ENCODE measurements around the gene NLGN3. TPM values are rescaled to one million over a fixed set of nuclear protein-coding genes. Genes with fewer than 3 reads are reported as not detected.

Gene NLGN3
- total and polyA plus RNA-seq, 2 experiments from 2014 or later, result 1.6 to 2.7 TPM

DNA sequence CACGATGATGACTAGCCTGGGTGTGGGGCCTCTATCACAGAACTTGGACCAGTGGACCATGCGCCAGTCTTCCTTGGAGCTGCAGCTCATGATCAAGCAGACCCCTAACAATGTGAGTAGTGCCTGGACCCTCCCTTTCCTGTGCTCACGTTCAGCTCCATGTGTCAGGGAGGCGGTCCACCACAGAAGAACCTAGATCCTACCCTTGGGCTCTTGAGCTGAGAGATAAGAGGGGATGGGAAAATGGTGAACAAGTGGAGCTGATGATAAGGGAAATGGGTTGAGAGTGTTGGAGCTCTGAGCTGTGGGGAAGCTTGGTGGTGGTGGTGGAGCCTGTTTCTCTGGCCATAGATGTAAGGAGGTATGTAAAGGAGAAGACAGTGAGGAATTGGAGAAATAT lies 13.1 kb upstream of the NLGN3 start:
- Histone ChIP-seq H3K4me3 (no peak overlapping the region), H4K20me1 (ENCODE audit: insufficient read depth, poor library complexity, severe bottlenecking) (no peaks in the 10 kb centered on the region), H3K9me2 (replicated peaks; ENCODE audit: insufficient read depth) (no peaks in the 10 kb centered on the region), H3K27ac (no peak overlapping the region), H3K36me3 (replicated peaks; ENCODE audit: insufficient read depth, low read depth) (no peaks in the 10 kb centered on the region), H3K27me3 (no peaks in the 10 kb centered on the region), H3K4me2 (no peak overlapping the region), H3K79me2 (no peaks in the 10 kb centered on the region), H3K4me1 (ENCODE audit: insufficient read depth) (no peaks in the 10 kb centered on the region), H3K9me3 (ENCODE audit: low read depth) (no peaks in the 10 kb centered on the region), H2AFZ (no peak overlapping the region)
- TF ChIP-seq EZH2phosphoT487 (IDR thresholded peaks at IDR 0.05; ENCODE audit: low read depth, severe bottlenecking, unreplicated experiment) (no peak), EZH2 (IDR thresholded peaks at IDR 0.05; ENCODE audit: borderline replicate concordance) (no peak)
- TF ChIP-seq, protein P1, sequence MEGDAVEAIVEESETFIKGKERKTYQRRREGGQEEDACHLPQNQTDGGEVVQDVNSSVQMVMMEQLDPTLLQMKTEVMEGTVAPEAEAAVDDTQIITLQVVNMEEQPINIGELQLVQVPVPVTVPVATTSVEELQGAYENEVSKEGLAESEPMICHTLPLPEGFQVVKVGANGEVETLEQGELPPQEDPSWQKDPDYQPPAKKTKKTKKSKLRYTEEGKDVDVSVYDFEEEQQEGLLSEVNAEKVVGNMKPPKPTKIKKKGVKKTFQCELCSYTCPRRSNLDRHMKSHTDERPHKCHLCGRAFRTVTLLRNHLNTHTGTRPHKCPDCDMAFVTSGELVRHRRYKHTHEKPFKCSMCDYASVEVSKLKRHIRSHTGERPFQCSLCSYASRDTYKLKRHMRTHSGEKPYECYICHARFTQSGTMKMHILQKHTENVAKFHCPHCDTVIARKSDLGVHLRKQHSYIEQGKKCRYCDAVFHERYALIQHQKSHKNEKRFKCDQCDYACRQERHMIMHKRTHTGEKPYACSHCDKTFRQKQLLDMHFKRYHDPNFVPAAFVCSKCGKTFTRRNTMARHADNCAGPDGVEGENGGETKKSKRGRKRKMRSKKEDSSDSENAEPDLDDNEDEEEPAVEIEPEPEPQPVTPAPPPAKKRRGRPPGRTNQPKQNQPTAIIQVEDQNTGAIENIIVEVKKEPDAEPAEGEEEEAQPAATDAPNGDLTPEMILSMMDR (IDR thresholded peaks at IDR 0.05; ENCODE audit: poor library complexity), result no peak
- 80% methylated on average over 4 of the region's 4 CpGs for WGBS (ENCODE audit: low lambda C conversion rate, missing lambda C conversion rate)
- DNase-seq (ENCODE audit: low spot score), result no peak

DNA sequence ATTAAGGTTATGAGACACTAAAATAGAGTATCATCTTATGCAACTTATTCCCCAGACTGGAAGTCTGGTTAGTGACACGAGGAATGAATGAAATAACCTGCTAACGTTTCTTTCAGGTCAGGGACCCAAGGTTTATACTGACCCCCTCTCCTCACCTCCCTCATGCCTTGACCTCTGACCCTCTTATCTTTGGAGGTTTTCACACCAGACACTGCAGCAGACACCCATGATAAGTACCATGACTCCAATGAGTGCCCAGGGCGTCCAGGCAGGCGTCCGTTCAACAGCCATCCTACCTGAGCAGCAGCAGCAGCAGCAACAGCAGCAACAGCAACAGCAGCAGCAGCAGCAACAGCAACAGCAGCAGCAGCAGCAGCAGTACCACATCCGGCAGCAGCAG lies 4.2 kb upstream of the NLGN3 start:
- WGBS (ENCODE audit: low lambda C conversion rate, missing lambda C conversion rate), result 62% methylated on average over 6 of the region's 6 CpGs
- Histone ChIP-seq H3K36me3 (replicated peaks; ENCODE audit: insufficient read depth, low read depth) (no peaks in the 10 kb centered on the region), H3K4me2 (no peak overlapping the region), H3K27ac (no peak overlapping the region), H3K27me3 (no peaks in the 10 kb centered on the region), H2AFZ (no peak overlapping the region), H3K4me3 (no peak overlapping the region), H3K4me1 (ENCODE audit: insufficient read depth) (no peaks in the 10 kb centered on the region), H4K20me1 (ENCODE audit: insufficient read depth, poor library complexity, severe bottlenecking) (no peaks in the 10 kb centered on the region), H3K79me2 (no peaks in the 10 kb centered on the region), H3K9me2 (replicated peaks; ENCODE audit: insufficient read depth) (no peaks in the 10 kb centered on the region), H3K9me3 (ENCODE audit: low read depth) (no peaks in the 10 kb centered on the region)
- DNase-seq (ENCODE audit: low spot score), result no peak
- TF ChIP-seq EZH2phosphoT487 (IDR thresholded peaks at IDR 0.05; ENCODE audit: low read depth, severe bottlenecking, unreplicated experiment), result no peak

DNA sequence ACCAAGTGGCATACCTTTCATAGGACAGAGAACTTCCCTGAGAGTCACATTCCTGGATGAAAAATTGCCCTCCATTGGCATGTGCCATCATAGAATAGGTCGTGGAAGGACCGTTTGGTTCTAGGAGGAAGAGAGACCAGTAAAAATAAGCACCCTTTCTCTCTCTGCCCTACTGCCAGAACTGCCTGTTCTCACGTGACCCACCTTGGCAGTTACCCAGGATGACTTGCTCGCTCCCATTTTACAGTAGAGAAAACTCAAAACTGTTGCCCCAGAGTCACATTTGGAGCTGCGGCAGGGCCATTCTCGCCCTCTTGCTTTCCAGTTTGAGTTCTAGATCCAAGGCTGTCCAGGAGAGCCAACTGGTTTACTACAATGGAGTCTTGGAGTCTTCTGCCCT lies 1.1 kb upstream of the NLGN3 start:
- Histone ChIP-seq H3K27ac (no peak overlapping the region), H3K27me3 (no peaks in the 10 kb centered on the region), H3K36me3 (replicated peaks; ENCODE audit: insufficient read depth, low read depth) (no peaks in the 10 kb centered on the region), H3K4me3 (no peak overlapping the region), H3K4me2 (no peak overlapping the region), H3K79me2 (no peaks in the 10 kb centered on the region), H3K4me1 (ENCODE audit: insufficient read depth) (no peaks in the 10 kb centered on the region), H3K9me2 (replicated peaks; ENCODE audit: insufficient read depth) (no peaks in the 10 kb centered on the region), H3K9me3 (ENCODE audit: low read depth) (no peaks in the 10 kb centered on the region), H2AFZ (no peak overlapping the region), H4K20me1 (ENCODE audit: insufficient read depth, poor library complexity, severe bottlenecking) (no peaks in the 10 kb centered on the region)
- DNase-seq (ENCODE audit: low spot score), result no peak
- no peak for TF ChIP-seq EZH2phosphoT487 (IDR thresholded peaks at IDR 0.05; ENCODE audit: low read depth, severe bottlenecking, unreplicated experiment)
- TF ChIP-seq EZH2 (IDR thresholded peaks at IDR 0.05; ENCODE audit: borderline replicate concordance), result no peak
- TF ChIP-seq, protein P1 (IDR thresholded peaks at IDR 0.05; ENCODE audit: poor library complexity), result no peak
- WGBS (ENCODE audit: low lambda C conversion rate, missing lambda C conversion rate), result 70% methylated on average over 6 of the region's 6 CpGs

DNA sequence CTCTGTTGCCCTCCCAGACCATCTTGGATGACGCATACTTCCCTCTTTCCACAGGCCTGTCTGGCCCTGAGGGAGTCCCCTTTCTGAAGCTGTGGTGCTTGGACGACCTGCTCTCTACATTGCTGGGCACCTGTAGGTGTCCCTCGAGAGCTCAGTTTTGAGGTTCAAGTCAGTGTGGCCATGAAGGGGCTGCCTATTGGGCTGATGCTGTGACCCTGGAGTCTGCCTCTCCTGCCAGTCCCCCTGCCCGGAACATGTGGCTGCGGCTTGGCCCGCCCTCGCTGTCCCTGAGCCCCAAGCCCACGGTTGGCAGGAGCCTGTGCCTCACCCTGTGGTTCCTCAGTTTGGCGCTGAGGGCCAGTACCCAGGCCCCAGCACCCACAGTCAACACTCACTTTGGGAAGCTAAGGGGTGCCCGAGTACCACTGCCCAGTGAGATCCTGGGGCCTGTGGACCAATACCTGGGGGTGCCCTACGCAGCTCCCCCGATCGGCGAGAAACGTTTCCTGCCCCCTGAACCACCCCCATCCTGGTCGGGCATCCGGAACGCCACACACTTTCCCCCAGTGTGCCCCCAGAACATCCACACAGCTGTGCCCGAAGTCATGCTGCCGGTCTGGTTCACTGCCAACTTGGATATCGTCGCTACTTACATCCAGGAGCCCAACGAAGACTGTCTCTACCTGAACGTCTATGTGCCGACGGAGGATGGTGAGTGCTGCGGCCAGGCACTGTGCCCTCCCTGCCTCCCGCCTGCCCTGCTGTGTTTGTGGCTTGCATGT lies 3.0 kb downstream of the NLGN3 start:
- no peaks in the 10 kb centered on the region for H3K79me2 ChIP-seq
- TF ChIP-seq, protein P1 (IDR thresholded peaks at IDR 0.05; ENCODE audit: poor library complexity), result no peak
- no peak for TF ChIP-seq EZH2 (IDR thresholded peaks at IDR 0.05; ENCODE audit: borderline replicate concordance)
- no peak for TF ChIP-seq EZH2phosphoT487 (IDR thresholded peaks at IDR 0.05; ENCODE audit: low read depth, severe bottlenecking, unreplicated experiment)
- no peak for DNase-seq (ENCODE audit: low spot score)
- H2AFZ ChIP-seq, result no peak overlapping the region
- H3K27ac ChIP-seq, result no peak overlapping the region
- no peak overlapping the region for H3K4me2 ChIP-seq
- no peaks in the 10 kb centered on the region for H3K4me1 ChIP-seq (ENCODE audit: insufficient read depth)
- no peaks in the 10 kb centered on the region for H4K20me1 ChIP-seq (ENCODE audit: insufficient read depth, poor library complexity, severe bottlenecking)
- no peaks in the 10 kb centered on the region for H3K27me3 ChIP-seq
- H3K9me3 ChIP-seq (ENCODE audit: low read depth), result no peaks in the 10 kb centered on the region
- WGBS (ENCODE audit: low lambda C conversion rate, missing lambda C conversion rate), result 90% methylated on average over 28 of the region's 28 CpGs
- H3K36me3 ChIP-seq (replicated peaks; ENCODE audit: insufficient read depth, low read depth), result no peaks in the 10 kb centered on the region
- H3K4me3 ChIP-seq, result no peak overlapping the region
- no peaks in the 10 kb centered on the region for H3K9me2 ChIP-seq (replicated peaks; ENCODE audit: insufficient read depth)

All from hepatocyte (in vitro differentiated cells).